Measurements from ENCODE around the gene RAD51B. TPM values are rescaled to one million over a fixed set of nuclear protein-coding genes. Genes with fewer than 3 reads are reported as not detected.

Gene RAD51B
- total and polyA plus RNA-seq, 2 of the 13 experiments (the other 11 are each of a cell fraction or from before 2014, with no cell fraction given), result 7.0 to 9.5 TPM

DNA sequence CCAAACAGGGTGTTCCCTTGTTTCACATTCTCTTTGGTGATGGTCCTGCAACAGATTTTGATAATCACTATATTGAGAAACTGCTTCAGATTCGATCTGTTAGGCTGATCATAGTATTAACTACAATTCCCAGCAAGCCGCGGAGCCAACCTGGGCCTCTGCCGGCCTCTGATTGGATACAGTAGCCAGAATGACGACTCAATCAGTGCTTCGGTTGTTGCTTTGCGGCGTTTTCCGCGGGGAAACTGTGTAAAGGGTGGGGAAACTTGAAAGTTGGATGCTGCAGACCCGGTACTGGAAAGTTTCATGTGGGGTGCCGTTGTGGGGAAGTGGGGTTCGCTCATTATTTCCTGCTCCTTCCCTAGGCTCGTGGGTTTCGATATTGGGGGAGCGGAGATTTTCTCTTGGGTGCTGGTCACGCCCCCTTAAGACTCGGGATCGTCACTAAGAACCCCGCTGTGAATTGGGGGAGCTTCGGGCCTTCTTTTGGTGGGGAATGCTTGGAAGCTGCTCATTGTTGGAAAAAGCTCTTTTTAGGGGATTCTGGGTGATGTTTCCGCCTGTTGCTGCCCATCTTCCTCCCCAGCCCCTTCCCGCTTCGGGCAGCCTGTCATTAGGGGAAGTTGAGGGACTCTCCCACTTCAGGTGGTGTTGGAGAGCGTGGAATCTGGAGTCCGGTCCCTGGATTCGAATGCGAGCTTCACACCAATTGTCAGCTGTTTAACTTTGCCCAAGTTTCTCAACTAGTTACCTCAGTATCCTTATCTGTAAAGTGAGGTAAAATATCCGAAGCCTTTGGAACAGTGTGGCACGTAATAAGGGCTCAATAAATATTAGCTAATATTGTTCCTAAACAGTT lies at the start of gene RAD51B (continued):
- TF ChIP-seq, protein P1, sequence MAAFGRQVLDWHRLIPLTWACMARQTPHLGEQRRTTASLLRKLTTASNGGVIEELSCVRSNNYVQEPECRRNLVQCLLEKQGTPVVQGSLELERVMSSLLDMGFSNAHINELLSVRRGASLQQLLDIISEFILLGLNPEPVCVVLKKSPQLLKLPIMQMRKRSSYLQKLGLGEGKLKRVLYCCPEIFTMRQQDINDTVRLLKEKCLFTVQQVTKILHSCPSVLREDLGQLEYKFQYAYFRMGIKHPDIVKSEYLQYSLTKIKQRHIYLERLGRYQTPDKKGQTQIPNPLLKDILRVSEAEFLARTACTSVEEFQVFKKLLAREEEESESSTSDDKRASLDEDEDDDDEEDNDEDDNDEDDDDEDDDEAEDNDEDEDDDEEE (CRISPR knock-in tag; IDR thresholded peaks at IDR 0.05), result no peak
- TF ChIP-seq CEBPG (CRISPR knock-in tag; IDR thresholded peaks at IDR 0.05) (no peak), ZNF589 (CRISPR knock-in tag; conservative IDR thresholded peaks at IDR 0.05) (no peak), IKZF5 (CRISPR knock-in tag; IDR thresholded peaks at IDR 0.05) (no peak; the same call in 1 of the 2 replicates), REST (IDR thresholded peaks at IDR 0.05; ENCODE audit: borderline replicate concordance in 1 of 2, low read depth in 1 of 2, low read length in 2 of 2) (no peak), MYNN (CRISPR knock-in tag; IDR thresholded peaks at IDR 0.05; ENCODE audit: low read depth) (no peak), RXRA (CRISPR knock-in tag; IDR thresholded peaks at IDR 0.05) (no peak), MXD4 (CRISPR knock-in tag; IDR thresholded peaks at IDR 0.05) (peak; percentile 46; the same call in 1 of the 2 replicates), RBFOX2 (IDR thresholded peaks at IDR 0.05; ENCODE audit: low read depth, low read length) (no peak), XBP1 (CRISPR knock-in tag; IDR thresholded peaks at IDR 0.05) (no peak), CTCF (CRISPR knock-in tag; IDR thresholded peaks at IDR 0.05) (no peak), PHF8 (CRISPR knock-in tag; IDR thresholded peaks at IDR 0.05) (peak; percentile 65)
- TF ChIP-seq, protein P2, sequence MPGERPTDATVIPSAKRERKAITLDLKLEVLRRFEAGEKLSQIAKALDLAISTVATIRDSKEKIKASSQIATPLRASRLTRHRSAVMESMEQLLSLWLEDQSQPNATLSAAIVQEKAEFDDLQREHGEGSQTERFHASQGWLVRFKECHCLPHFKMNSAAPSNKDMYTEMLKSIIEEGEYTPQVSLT (CRISPR knock-in tag; IDR thresholded peaks at IDR 0.05; ENCODE audit: borderline replicate concordance, low read depth), result no peak
- TF ChIP-seq, protein P3, sequence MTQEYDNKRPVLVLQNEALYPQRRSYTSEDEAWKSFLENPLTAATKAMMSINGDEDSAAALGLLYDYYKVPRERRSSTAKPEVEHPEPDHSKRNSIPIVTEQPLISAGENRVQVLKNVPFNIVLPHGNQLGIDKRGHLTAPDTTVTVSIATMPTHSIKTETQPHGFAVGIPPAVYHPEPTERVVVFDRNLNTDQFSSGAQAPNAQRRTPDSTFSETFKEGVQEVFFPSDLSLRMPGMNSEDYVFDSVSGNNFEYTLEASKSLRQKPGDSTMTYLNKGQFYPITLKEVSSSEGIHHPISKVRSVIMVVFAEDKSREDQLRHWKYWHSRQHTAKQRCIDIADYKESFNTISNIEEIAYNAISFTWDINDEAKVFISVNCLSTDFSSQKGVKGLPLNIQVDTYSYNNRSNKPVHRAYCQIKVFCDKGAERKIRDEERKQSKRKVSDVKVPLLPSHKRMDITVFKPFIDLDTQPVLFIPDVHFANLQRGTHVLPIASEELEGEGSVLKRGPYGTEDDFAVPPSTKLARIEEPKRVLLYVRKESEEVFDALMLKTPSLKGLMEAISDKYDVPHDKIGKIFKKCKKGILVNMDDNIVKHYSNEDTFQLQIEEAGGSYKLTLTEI (CRISPR knock-in tag; conservative IDR thresholded peaks at IDR 0.05), result no peak

Measured in HepG2 (cell line).